OCI-LY7 (cell line): ENCODE measurements around the gene SMYD3.

Experiments used
- EZH2phosphoT487 ChIP-seq: fragments of 200-600 bp; sonication (generic); IDR thresholded peaks from 2 replicates; pipeline ENCODE4 v1.6.1; 2018; ENCODE audit warnings: low read depth, borderline replicate concordance, mild to moderate bottlenecking, mixed run types, antibody characterized with exemption, low read length, moderate library complexity, mixed read lengths
- TF ChIP-seq, protein P1 (sequence below): fragments of 200-600 bp; sonication (generic); conservative IDR thresholded peaks from 2 replicates; pipeline ENCODE4 v1.5.1; 2014; ENCODE audit warnings: mild to moderate bottlenecking, antibody characterized with exemption, low read length, moderate library complexity, mixed read lengths

GRCh38 chr1:246308533-246309075 lies 198.5 kb downstream of the SMYD3 start:
- TF ChIP-seq, protein P1, sequence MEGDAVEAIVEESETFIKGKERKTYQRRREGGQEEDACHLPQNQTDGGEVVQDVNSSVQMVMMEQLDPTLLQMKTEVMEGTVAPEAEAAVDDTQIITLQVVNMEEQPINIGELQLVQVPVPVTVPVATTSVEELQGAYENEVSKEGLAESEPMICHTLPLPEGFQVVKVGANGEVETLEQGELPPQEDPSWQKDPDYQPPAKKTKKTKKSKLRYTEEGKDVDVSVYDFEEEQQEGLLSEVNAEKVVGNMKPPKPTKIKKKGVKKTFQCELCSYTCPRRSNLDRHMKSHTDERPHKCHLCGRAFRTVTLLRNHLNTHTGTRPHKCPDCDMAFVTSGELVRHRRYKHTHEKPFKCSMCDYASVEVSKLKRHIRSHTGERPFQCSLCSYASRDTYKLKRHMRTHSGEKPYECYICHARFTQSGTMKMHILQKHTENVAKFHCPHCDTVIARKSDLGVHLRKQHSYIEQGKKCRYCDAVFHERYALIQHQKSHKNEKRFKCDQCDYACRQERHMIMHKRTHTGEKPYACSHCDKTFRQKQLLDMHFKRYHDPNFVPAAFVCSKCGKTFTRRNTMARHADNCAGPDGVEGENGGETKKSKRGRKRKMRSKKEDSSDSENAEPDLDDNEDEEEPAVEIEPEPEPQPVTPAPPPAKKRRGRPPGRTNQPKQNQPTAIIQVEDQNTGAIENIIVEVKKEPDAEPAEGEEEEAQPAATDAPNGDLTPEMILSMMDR: no peak
- TF ChIP-seq EZH2phosphoT487: no peak
